Mesothelial cell of epicardium (in vitro differentiated cells): ENCODE measurements around the gene C3orf33. TPM values are rescaled to one million over a fixed set of nuclear protein-coding genes. Genes with fewer than 3 reads are reported as not detected.

Experiments
- DNase-seq, 2 experiments: peaks; one replicate each; pipeline ENCODE4 v3.0.0; 2021; ENCODE audit warnings: low spot score in 2 of 2; ENCODE audit not compliant: unreplicated experiment in 2 of 2
- H3K27ac Mint-ChIP-seq: 2 replicates; pipeline ENCODE4 v1.8.0; 2021; ENCODE audit warnings: mixed read lengths
- H3K27me3 Mint-ChIP-seq: 2 replicates; pipeline ENCODE4 v1.8.0; 2021; ENCODE audit warnings: low read depth, mixed read lengths
- H3K36me3 Mint-ChIP-seq: 2 replicates; pipeline ENCODE4 v1.8.0; 2021; ENCODE audit warnings: mixed read lengths
- H3K4me1 Mint-ChIP-seq: 2 replicates; pipeline ENCODE4 v1.8.0; 2021; ENCODE audit warnings: mixed read lengths
- H3K4me3 Mint-ChIP-seq: 2 replicates; pipeline ENCODE4 v1.8.0; 2021; ENCODE audit warnings: mild to moderate bottlenecking, moderate library complexity, mixed read lengths
- H3K9me3 Mint-ChIP-seq: 2 replicates; pipeline ENCODE4 v1.8.0; 2021; ENCODE audit warnings: mixed read lengths
- CTCF ChIP-seq: fragments of 200-600 bp; sonication (generic); IDR thresholded peaks from one replicate; pipeline ENCODE4 v1.5.0; 2021; ENCODE audit warnings: antibody characterized with exemption; ENCODE audit not compliant: unreplicated experiment
- total RNA-seq: library from RNA; stranded (reverse); gene quantifications from 3 replicates; pipeline ENCODE4 v1.2.1, GENCODE V29; 2021

The C3orf33 gene
- total RNA-seq, 1 donor from 2014 or later = 6.2 TPM

- DNase-seq = no peak
- H3K9me3 Mint-ChIP-seq = peaks cover 25% of the 10 kb centered on the region
- no peaks in the 10 kb centered on the region for H3K4me1 Mint-ChIP-seq
- no peak for TF ChIP-seq CTCF
- no peak overlapping the region for H3K4me3 Mint-ChIP-seq
- peaks cover 53% of the 10 kb centered on the region for H3K36me3 Mint-ChIP-seq
- H3K27ac Mint-ChIP-seq = no peak overlapping the region
- no peaks in the 10 kb centered on the region for H3K27me3 Mint-ChIP-seq
Measured at GRCh38 chr3:155790272-155790925, 15.7 kb downstream of the C3orf33 start.

GRCh38 chr3:155785662-155786295 lies 20.3 kb downstream of the C3orf33 start:
- Mint-ChIP-seq H3K27me3 (no peaks in the 10 kb centered on the region), H3K27ac (no peak overlapping the region), H3K4me1 (no peaks in the 10 kb centered on the region)

GRCh38 chr3:155782390-155782953 lies 23.6 kb downstream of the C3orf33 start:
- no peak for DNase-seq
- H3K27ac Mint-ChIP-seq = no peak overlapping the region
- H3K9me3 Mint-ChIP-seq = peaks cover 7% of the 10 kb centered on the region
- H3K27me3 Mint-ChIP-seq = no peaks in the 10 kb centered on the region
- no peaks in the 10 kb centered on the region for H3K4me1 Mint-ChIP-seq
- no peak for TF ChIP-seq CTCF
- peaks cover 37% of the 10 kb centered on the region for H3K36me3 Mint-ChIP-seq
- H3K4me3 Mint-ChIP-seq = no peak overlapping the region

More at GRCh38 chr3:155785662-155786295, 20.3 kb downstream of the C3orf33 start:
- Mint-ChIP-seq H3K4me3 (no peak overlapping the region), H3K36me3 (peaks cover 34% of the 10 kb centered on the region), H3K9me3 (peaks cover 11% of the 10 kb centered on the region)
- TF ChIP-seq CTCF = no peak
- DNase-seq = no peak

GRCh38 chr3:155780291-155780690 lies 25.8 kb downstream of the C3orf33 start:
- no peak for TF ChIP-seq CTCF
- Mint-ChIP-seq H3K4me1 (no peaks in the 10 kb centered on the region), H3K36me3 (peaks cover 34% of the 10 kb centered on the region), H3K4me3 (no peak overlapping the region), H3K9me3 (peaks cover 7% of the 10 kb centered on the region), H3K27me3 (no peaks in the 10 kb centered on the region), H3K27ac (no peak overlapping the region)
- DNase-seq = no peak

- H3K27me3 Mint-ChIP-seq = no peaks in the 10 kb centered on the region
- no peak for DNase-seq
- no peak overlapping the region for H3K4me3 Mint-ChIP-seq
- H3K4me1 Mint-ChIP-seq = no peaks in the 10 kb centered on the region
- peaks cover 37% of the 10 kb centered on the region for H3K36me3 Mint-ChIP-seq
- H3K9me3 Mint-ChIP-seq = peaks cover 7% of the 10 kb centered on the region
- no peak overlapping the region for H3K27ac Mint-ChIP-seq
- TF ChIP-seq CTCF = no peak
Measured at GRCh38 chr3:155778462-155778861, 27.6 kb downstream of the C3orf33 start.
